Body of pancreas (tissue), 4 donors: Measurements from ENCODE around the gene DUSP5. TPM values are rescaled to one million over a fixed set of nuclear protein-coding genes. Genes with fewer than 3 reads are reported as not detected.
A peak's percentile ranks its signal among the peaks of the same experiment; 100 is the strongest.

Experiments
- ATAC-seq: fragments of 150-250 bp; one replicate; pipeline ENCODE4 v1.9.1; 2016
- DNase-seq, 4 donors: peaks; one replicate each; pipeline ENCODE4 v3.0.0-alpha.2; 2019
- H3K27ac ChIP-seq, 4 donors: fragments of 200-600 bp; sonication (generic); 1 replicate in 3 of 4; 2 replicates in 1 of 4; pipeline versions ENCODE4 v1.5.1 to v1.6.1; 2016 to 2019; ENCODE audit warnings: mild to moderate bottlenecking in 1 of 4, mixed read lengths in 1 of 4, moderate library complexity in 1 of 4
- H3K27me3 ChIP-seq, 2 donors: fragments of 200-600 bp; sonication (generic); one replicate each; pipeline ENCODE4 v1.6.0; 2016; ENCODE audit warnings: mild to moderate bottlenecking in 1 of 2
- H3K36me3 ChIP-seq, 2 donors: fragments of 200-600 bp; sonication (generic); replicated peaks in 1 of 2; 2 replicates each; pipeline ENCODE4 v1.5.1; 2016; ENCODE audit warnings: low read depth in 2 of 2; ENCODE audit not compliant: insufficient read depth in 1 of 2
- H3K4me1 ChIP-seq: fragments of 200-600 bp; sonication (generic); one replicate; pipeline ENCODE4 v1.6.0; 2016
- H3K4me3 ChIP-seq, 2 donors: fragments of 200-600 bp; sonication (generic); 1 replicate in 1 of 2; 2 replicates in 1 of 2; pipeline ENCODE4 v1.5.1; 2016 to 2019
- H3K9me3 ChIP-seq, 3 donors: fragments of 200-600 bp; sonication (generic); 1 replicate in 2 of 3; 2 replicates in 1 of 3; pipeline ENCODE4 v1.5.1; 2016
- POLR2A ChIP-seq, 3 donors: fragments of 450-650 bp; IDR thresholded peaks; one replicate each; pipeline ENCODE4 v1.6.1; 2016; ENCODE audit warnings: antibody characterized with exemption in 3 of 3, mild to moderate bottlenecking in 2 of 3
- WGBS, 2 donors: methylation state at CpG; one replicate each; pipeline ENCODE4 v1.1.5; 2017; 5-methylcytosine and 5-hydroxymethylcytosine counted together
- intact Hi-C: fragments of 100-400 bp; cut with DNase I; formaldehyde crosslinking; loops from one replicate; pipeline ENCODE4 v1.15.1; 2023
- total RNA-seq, 2 donors: library from RNA; depleted of rRNA; stranded (reverse); fragments of >200 nt; gene quantifications; one replicate each; pipeline ENCODE4 v1.1.0, GENCODE V29; 2016
- TF ChIP-seq, protein P1 (sequence below), 7 experiments: fragments of 450-650 bp in 4 of 7; fragments of 200-600 bp in 3 of 7; sonication (generic) in 3 of 7; IDR thresholded peaks; one replicate each; pipeline ENCODE4 v1.5.1; 2016 to 2019; ENCODE audit warnings: antibody characterized with exemption in 7 of 7

The DUSP5 gene
- total RNA-seq, 2 donors from 2014 or later = 6.2 to 9.2 TPM

DNA sequence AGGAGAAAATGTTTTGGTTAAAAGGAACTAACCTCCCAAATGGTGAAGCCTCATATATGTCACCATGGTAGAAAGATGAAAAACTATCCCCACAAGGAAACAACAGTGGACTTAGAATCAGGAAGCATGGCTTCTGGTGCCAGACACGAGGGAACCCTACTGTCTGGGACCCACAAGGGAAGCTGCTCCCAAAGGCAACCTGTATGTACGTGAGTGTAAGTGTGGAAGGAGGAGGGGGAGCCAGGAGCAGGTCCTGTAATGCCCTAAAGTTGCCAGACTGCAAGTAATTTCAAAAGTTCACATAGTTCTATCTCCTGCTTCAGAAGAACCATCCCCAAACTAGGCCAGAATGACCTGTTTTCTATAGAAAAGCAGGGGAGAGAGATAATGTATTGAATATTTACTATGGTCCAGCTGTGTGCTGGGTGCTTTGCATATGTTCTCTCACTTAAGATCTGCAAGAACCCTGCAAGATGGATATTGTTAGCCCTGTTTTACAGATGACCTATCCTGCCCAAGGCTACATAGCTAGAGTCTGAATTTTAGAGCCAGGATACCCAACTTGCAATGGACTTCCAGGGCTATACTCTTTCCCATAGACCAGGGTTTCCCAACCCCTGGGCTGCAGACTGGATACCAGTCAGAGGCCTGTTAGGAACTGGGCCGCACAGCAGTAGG lies 19.2 kb downstream of the DUSP5 start:
- Histone ChIP-seq H3K4me1 (no peaks in the 10 kb centered on the region), H3K9me3 (no peaks in the 10 kb centered on the region), H3K27ac (no peak overlapping the region), H3K4me3 (no peak overlapping the region), H3K36me3 (no peaks in the 10 kb centered on the region), H3K27me3 (no peaks in the 10 kb centered on the region)
- ATAC-seq = no peak
- TF ChIP-seq, protein P1, sequence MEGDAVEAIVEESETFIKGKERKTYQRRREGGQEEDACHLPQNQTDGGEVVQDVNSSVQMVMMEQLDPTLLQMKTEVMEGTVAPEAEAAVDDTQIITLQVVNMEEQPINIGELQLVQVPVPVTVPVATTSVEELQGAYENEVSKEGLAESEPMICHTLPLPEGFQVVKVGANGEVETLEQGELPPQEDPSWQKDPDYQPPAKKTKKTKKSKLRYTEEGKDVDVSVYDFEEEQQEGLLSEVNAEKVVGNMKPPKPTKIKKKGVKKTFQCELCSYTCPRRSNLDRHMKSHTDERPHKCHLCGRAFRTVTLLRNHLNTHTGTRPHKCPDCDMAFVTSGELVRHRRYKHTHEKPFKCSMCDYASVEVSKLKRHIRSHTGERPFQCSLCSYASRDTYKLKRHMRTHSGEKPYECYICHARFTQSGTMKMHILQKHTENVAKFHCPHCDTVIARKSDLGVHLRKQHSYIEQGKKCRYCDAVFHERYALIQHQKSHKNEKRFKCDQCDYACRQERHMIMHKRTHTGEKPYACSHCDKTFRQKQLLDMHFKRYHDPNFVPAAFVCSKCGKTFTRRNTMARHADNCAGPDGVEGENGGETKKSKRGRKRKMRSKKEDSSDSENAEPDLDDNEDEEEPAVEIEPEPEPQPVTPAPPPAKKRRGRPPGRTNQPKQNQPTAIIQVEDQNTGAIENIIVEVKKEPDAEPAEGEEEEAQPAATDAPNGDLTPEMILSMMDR (IDR thresholded peaks at IDR 0.05) = no peak
- TF ChIP-seq POLR2A (IDR thresholded peaks at IDR 0.05) = no peak
- intact Hi-C loops = no loop called here
- WGBS, 2 donors = 75 to 80% methylated on average over 3 of the region's 3 CpGs
- no peak for DNase-seq

DNA sequence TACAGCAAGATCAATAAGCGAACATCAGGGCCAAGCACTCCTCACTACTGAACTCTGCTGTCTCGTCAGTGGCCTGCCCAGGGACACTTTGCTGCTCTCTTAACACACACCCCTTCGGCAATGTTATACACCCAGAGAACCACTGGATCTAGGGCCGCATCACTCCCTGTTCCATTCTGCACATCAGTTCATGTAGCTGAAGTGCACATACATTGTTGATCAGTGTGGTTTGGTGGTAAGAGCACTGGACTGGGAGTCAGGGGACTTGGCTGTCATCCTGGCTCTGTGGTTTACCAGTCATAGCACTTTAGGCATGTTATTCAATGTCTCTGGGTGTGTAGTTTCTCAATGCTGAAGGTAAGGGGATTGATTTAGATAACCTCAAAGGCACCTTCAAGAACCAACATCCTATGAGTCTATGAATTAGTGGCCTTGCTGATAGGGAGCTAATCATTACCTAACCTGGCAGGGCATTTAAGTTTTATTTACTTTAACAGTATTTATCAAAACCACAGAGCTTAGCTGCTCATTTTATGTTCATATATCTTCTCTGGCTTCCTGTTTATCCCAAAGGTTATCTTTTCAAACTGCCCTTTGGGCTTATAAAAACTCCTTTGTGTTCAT lies 24.8 kb downstream of the DUSP5 start:
- Histone ChIP-seq H3K36me3 (no peaks in the 10 kb centered on the region), H3K27ac (peak overlapping the region in 2 of 4 donors; percentile 50 to 63), H3K27me3 (no peaks in the 10 kb centered on the region), H3K4me1 (peaks cover 15% of the 10 kb centered on the region), H3K9me3 (no peaks in the 10 kb centered on the region), H3K4me3 (no peak overlapping the region)
- intact Hi-C loops = no loop called here
- DNase-seq (no peak), ATAC-seq (peak; percentile 93)
- no peak for TF ChIP-seq POLR2A (IDR thresholded peaks at IDR 0.05)
- TF ChIP-seq, protein P1 (IDR thresholded peaks at IDR 0.05) = peak in 1 of 7 experiments; percentile 6
- 46 to 49% methylated on average over 4 of the region's 4 CpGs for WGBS, 2 donors

DNA sequence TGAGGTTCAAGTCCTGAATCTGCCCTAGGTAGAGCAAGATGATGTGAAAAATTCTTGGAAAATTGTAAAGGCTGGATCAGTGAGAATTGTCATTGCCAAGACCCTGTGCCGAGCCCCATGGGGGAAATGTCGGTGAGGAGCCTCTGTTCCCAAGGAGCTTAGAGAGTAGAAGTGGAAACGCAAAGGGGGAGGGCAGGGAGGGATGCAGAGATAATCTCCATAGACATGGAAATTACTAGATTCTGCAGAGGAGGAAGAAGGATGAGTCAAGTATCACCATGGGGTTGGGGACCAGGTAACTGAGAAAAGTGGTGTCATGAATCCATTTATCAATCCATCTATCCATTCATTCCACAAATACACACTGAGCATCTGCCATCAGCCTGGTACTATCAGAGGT lies 26.0 kb downstream of the DUSP5 start:
- ATAC-seq (no peak), DNase-seq (no peak)

DNA sequence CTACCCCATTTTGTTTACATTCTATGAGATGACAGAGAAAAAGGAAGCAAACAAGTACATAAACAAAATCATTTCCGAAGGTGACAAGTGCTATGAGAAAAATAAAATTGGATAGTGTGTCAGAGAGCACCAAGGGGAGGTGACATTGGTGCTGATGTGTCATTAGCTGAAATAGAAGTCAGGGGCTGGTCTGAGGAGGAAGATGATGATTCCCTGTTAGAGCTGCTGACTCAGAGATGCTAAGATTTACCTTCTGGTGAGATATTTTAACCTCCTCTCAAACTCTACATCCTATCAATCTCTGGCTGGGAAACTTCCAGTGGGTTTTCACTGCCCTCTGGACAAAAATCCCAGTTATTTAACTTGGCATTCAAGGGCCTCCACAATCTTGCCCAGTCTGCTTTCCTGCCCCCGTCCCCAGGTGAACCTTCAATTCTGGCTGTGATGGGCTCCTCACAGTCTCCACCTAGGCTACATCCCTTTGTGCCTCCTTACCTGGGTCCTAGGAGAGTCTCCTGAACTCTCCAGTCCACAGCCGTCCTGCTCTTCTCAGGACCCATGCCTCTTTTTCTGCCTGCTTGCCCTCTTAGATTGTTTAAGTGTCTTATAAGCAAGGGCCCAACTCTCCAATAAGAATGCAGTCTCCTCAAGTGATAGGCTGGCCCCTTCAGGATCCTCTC lies 26.6 kb downstream of the DUSP5 start:
- no peaks in the 10 kb centered on the region for H3K9me3 ChIP-seq
- H3K36me3 ChIP-seq = no peaks in the 10 kb centered on the region
- H3K27me3 ChIP-seq = no peaks in the 10 kb centered on the region
- no peak overlapping the region for H3K4me3 ChIP-seq
- peaks cover 15% of the 10 kb centered on the region for H3K4me1 ChIP-seq
- intact Hi-C loops = no loop called here
- 78 to 79% methylated on average over 3 of the region's 3 CpGs for WGBS, 2 donors
- no peak for ATAC-seq
- H3K27ac ChIP-seq = no peak overlapping the region
- TF ChIP-seq, protein P1 (IDR thresholded peaks at IDR 0.05) = no peak
- TF ChIP-seq POLR2A (IDR thresholded peaks at IDR 0.05) = no peak
- DNase-seq = no peak

More for the DNA sequence above, 26.0 kb downstream of the DUSP5 start:
- 90 to 92% methylated on average over 3 of the region's 3 CpGs for whole genome bisulfite sequencing, 2 donors
- TF ChIP-seq, protein P1 (IDR thresholded peaks at IDR 0.05) = no peak
- TF ChIP-seq POLR2A (IDR thresholded peaks at IDR 0.05) = no peak
- intact Hi-C loops = no loop called here
- Histone ChIP-seq H3K36me3 (no peaks in the 10 kb centered on the region), H3K27ac (no peak overlapping the region), H3K27me3 (no peaks in the 10 kb centered on the region), H3K4me3 (no peak overlapping the region), H3K4me1 (peaks cover 15% of the 10 kb centered on the region), H3K9me3 (no peaks in the 10 kb centered on the region)
